IPS-NIHi7 (cell line): ENCODE data around the gene BRF1.

Experiments used
- DNase-seq: peaks from one replicate; pipeline ENCODE4 v3.0.0; 2012; ENCODE audit warnings: mixed read lengths; ENCODE audit errors: extremely low spot score

Gene BRF1

GRCh38 chr14:105229099-105229655, 71.6 kb downstream of the BRF1 start:
- DNase-seq, result no peak

- DNase-seq, result no peak
These were observed 72.2 kb downstream of the BRF1 start for GRCh38 chr14:105228562-105228961.

- DNase-seq, result no peak
These were observed 73.5 kb downstream of the BRF1 start for GRCh38 chr14:105227346-105227745.

- no peak for DNase-seq
These were observed 74.6 kb downstream of the BRF1 start for GRCh38 chr14:105226198-105226597.

GRCh38 chr14:105224845-105225570, 75.8 kb downstream of the BRF1 start:
- no peak for DNase-seq

GRCh38 chr14:105223770-105224544, 76.8 kb downstream of the BRF1 start:
- no peak for DNase-seq

GRCh38 chr14:105223260-105223659, 77.5 kb downstream of the BRF1 start:
- no peak for DNase-seq

- DNase-seq, result no peak
These were observed 79.1 kb downstream of the BRF1 start for GRCh38 chr14:105221598-105222178.

GRCh38 chr14:105220699-105221597, 79.9 kb downstream of the BRF1 start:
- DNase-seq, result no peak

- DNase-seq, result no peak
These were observed 81.0 kb downstream of the BRF1 start for GRCh38 chr14:105219753-105220152.

GRCh38 chr14:105219043-105219612, 81.7 kb downstream of the BRF1 start:
- DNase-seq, result no peak

GRCh38 chr14:105218611-105219010, 82.2 kb downstream of the BRF1 start:
- DNase-seq, result no peak

GRCh38 chr14:105217774-105218173, 83.0 kb downstream of the BRF1 start:
- no peak for DNase-seq

GRCh38 chr14:105216490-105217247, 84.1 kb downstream of the BRF1 start:
- no peak for DNase-seq

GRCh38 chr14:105215602-105216001, 85.2 kb downstream of the BRF1 start:
- no peak for DNase-seq

GRCh38 chr14:105214324-105214915, 86.4 kb downstream of the BRF1 start:
- no peak for DNase-seq

- no peak for DNase-seq
These were observed 87.4 kb downstream of the BRF1 start for GRCh38 chr14:105213361-105213760.

- no peak for DNase-seq
These were observed 88.1 kb downstream of the BRF1 start for GRCh38 chr14:105212541-105213300.

GRCh38 chr14:105211758-105212089, 89.1 kb downstream of the BRF1 start:
- no peak for DNase-seq
